HUES48 (cell line): ENCODE results near the gene CYTH2.
"Not testable (repeated sequence)": the region's sequence is repeated elsewhere in the genome, so short reads cannot be mapped to it uniquely, and the experiment has no call there.

Experiments used
- H3K27ac ChIP-seq: one replicate; pipeline ENCODE4 v1.7.0; 2013; ENCODE audit warnings: low read depth, low read length, inconsistent platforms
- H3K27me3 ChIP-seq: 2 replicates; pipeline ENCODE4 v1.6.1; 2013; ENCODE audit warnings: mild to moderate bottlenecking, low read length; ENCODE audit not compliant: control insufficient read depth, insufficient read depth
- H3K36me3 ChIP-seq: 2 replicates; pipeline ENCODE4 v1.6.1; 2013; ENCODE audit warnings: low read length; ENCODE audit not compliant: control insufficient read depth, insufficient read depth
- H3K4me1 ChIP-seq: 2 replicates; pipeline ENCODE4 v1.6.1; 2013; ENCODE audit warnings: mild to moderate bottlenecking, low read length; ENCODE audit not compliant: control insufficient read depth, insufficient read depth
- H3K4me3 ChIP-seq: 2 replicates; pipeline ENCODE4 v1.5.1; 2013; ENCODE audit warnings: mild to moderate bottlenecking, low read depth, low read length
- H3K9ac ChIP-seq: 2 replicates; pipeline ENCODE4 v1.6.1; 2013; ENCODE audit warnings: mild to moderate bottlenecking, low read depth, low read length, moderate library complexity
- H3K9me3 ChIP-seq: 2 replicates; pipeline ENCODE4 v1.6.1; 2013; ENCODE audit warnings: low read length; ENCODE audit not compliant: control insufficient read depth, insufficient read depth

Gene CYTH2

DNA sequence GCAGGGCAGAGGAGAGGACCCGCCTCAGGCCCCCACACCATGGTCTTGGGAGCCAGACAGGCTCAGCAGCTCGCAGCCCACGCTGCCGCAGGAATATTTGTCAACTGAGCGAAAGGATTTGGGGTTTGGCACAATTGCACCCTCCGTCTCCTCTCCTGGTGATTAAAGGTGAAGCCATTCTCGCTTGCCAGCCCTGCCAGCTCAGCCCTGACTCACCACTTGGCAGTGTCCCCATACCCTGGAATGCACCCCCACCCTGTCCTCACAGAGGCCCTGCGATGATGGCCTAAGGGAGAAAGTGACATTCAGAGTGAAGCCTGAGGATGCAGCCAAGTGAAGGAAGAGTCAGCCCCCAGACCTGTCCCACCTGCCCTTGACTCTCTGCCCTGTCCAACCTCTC lies 18.8 kb downstream of the CYTH2 start:
- Histone ChIP-seq H3K27me3 (no peaks in the 10 kb centered on the region), H3K4me1 (peaks cover 16% of the 10 kb centered on the region), H3K9ac (no peak overlapping the region), H3K27ac (no peak overlapping the region), H3K9me3 (no peaks in the 10 kb centered on the region), H3K36me3 (no peaks in the 10 kb centered on the region), H3K4me3 (no peak overlapping the region)

- H3K27me3 ChIP-seq, H3K27ac ChIP-seq, H3K36me3 ChIP-seq, H3K4me3 ChIP-seq, H3K9me3 ChIP-seq, H3K9ac ChIP-seq: not testable (repeated sequence)
- peaks cover 16% of the 10 kb centered on the region for H3K4me1 ChIP-seq
These were observed 19.3 kb downstream of the CYTH2 start for GRCh38 chr19:48488478-48488877.

GRCh38 chr19:48489608-48490216 lies 20.5 kb downstream of the CYTH2 start:
- H3K36me3 ChIP-seq = no peaks in the 10 kb centered on the region
- peaks cover 19% of the 10 kb centered on the region for H3K4me1 ChIP-seq
- H3K27me3 ChIP-seq = no peaks in the 10 kb centered on the region
- H3K9ac ChIP-seq = no peak overlapping the region
- no peak overlapping the region for H3K27ac ChIP-seq
- H3K4me3 ChIP-seq = no peak overlapping the region
- H3K9me3 ChIP-seq = no peaks in the 10 kb centered on the region

GRCh38 chr19:48490981-48491792 lies 22.0 kb downstream of the CYTH2 start:
- Histone ChIP-seq H3K27ac (peak overlapping the region; percentile 79), H3K4me3 (peak overlapping the region; percentile 54), H3K27me3 (no peaks in the 10 kb centered on the region), H3K9me3 (no peaks in the 10 kb centered on the region), H3K36me3 (no peaks in the 10 kb centered on the region), H3K4me1 (peaks cover 19% of the 10 kb centered on the region), H3K9ac (0 out of 2 replicates have a peak overlapping the region, but pooled peaks have one; percentile 37)

- Histone ChIP-seq H3K4me3 (peak overlapping the region; percentile 54), H3K4me1 (peaks cover 19% of the 10 kb centered on the region), H3K9me3 (no peaks in the 10 kb centered on the region), H3K9ac (0 out of 2 replicates have a peak overlapping the region, but pooled peaks have one; percentile 37), H3K36me3 (no peaks in the 10 kb centered on the region), H3K27me3 (no peaks in the 10 kb centered on the region), H3K27ac (peak overlapping the region; percentile 79)
These were observed 22.6 kb downstream of the CYTH2 start for GRCh38 chr19:48491793-48492123.

- Histone ChIP-seq H3K27me3 (no peaks in the 10 kb centered on the region), H3K4me1 (peaks cover 19% of the 10 kb centered on the region), H3K9me3 (no peaks in the 10 kb centered on the region), H3K36me3 (no peaks in the 10 kb centered on the region), H3K4me3 (peak overlapping the region; percentile 90), H3K9ac (peak overlapping the region; percentile 72; the same call in 1 of the 2 replicates), H3K27ac (peak overlapping the region; percentile 81)
These were observed 24.0 kb downstream of the CYTH2 start for GRCh38 chr19:48492925-48493717.

DNA sequence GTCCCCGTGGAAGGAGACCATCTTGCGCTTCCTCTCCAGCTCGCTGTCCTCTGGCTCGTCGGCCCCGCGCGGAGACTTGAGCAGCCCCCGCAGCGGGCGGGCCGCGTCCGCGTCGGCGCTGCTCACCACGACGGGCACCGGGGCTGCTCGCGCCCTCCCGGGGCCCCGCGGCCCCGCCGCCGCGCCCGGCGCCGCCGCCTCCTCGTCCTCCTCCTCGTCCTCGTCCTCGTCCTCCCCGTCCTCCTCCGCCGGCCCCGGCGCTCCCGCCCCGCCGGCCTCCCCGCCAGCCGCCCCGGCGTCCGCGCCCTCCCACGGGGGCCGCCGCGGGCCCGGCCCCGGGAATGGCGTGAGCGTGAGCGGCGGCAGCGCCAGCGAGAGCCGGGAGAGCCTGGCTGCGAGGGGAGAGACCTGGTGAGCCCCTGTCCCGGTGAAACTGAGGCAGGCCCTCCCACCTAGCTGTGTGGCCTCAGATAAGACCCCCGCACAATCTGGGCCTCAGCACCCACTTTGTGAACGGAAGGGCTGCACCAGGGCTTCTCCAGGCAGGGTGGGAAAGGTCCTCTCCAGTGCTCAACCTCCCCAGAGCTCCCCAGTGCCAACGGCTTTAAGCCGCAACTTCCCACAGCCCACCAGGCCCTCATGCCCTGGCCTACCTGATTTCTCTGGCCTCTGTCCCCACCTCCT lies 24.7 kb downstream of the CYTH2 start:
- Histone ChIP-seq H3K4me1 (peaks cover 19% of the 10 kb centered on the region), H3K4me3 (peak overlapping the region; percentile 90), H3K27me3 (no peaks in the 10 kb centered on the region), H3K9me3 (no peaks in the 10 kb centered on the region), H3K36me3 (no peaks in the 10 kb centered on the region), H3K9ac (peak overlapping the region; percentile 72; the same call in 1 of the 2 replicates), H3K27ac (peak overlapping the region; percentile 55)

DNA sequence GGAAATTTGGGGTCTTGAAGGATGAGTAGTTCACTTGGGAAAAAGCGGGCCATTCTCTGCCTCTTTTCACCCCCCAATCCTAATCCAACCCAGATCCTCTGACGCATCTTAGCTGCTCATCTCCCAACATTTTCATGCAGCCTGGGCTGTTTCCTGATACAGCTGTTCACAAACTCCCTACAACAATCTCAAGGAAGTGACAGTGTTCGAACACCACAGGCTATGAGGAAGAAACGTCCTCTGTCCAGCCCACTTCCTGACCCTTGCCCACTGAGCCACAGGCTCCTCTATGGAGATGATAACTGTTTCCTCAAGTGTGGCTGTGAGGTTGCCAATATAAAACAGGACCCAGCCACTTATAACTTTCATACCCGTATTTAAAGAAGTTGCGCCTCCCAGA lies 26.2 kb downstream of the CYTH2 start:
- H3K36me3 ChIP-seq = no peaks in the 10 kb centered on the region
- peaks cover 19% of the 10 kb centered on the region for H3K4me1 ChIP-seq
- no peaks in the 10 kb centered on the region for H3K9me3 ChIP-seq
- no peak overlapping the region for H3K27ac ChIP-seq
- no peak overlapping the region for H3K9ac ChIP-seq
- H3K4me3 ChIP-seq = no peak overlapping the region
- H3K27me3 ChIP-seq = no peaks in the 10 kb centered on the region

- no peaks in the 10 kb centered on the region for H3K9me3 ChIP-seq
- no peaks in the 10 kb centered on the region for H3K36me3 ChIP-seq
- no peak overlapping the region for H3K4me3 ChIP-seq
- no peak overlapping the region for H3K9ac ChIP-seq
- H3K27ac ChIP-seq = no peak overlapping the region
- H3K27me3 ChIP-seq = no peaks in the 10 kb centered on the region
- H3K4me1 ChIP-seq = peaks cover 15% of the 10 kb centered on the region
These were observed 28.0 kb downstream of the CYTH2 start for GRCh38 chr19:48496959-48497727.
